RWPE1 (cell line): ENCODE results near the gene SLFNL1.

Experiments
- CTCF ChIA-PET: fragments of 350-600 bp; sonication (Branson Sonifier 250); formaldehyde crosslinking; extraction: SDS; loops from one replicate; lab custom pipeline; 2021; lab: Yijun Ruan, JAX
- POLR2A ChIA-PET: fragments of 400-600 bp; formaldehyde crosslinking; extraction: SDS; loops from one replicate; lab custom pipeline; 2020; ENCODE audit warnings: antibody characterized with exemption; ENCODE audit not compliant: low non-redundant PET; lab: Yijun Ruan, JAX
- DNase-seq: peaks from one replicate; pipeline ENCODE4 v3.0.0; 2012; ENCODE audit warnings: low spot score
- H3K27ac ChIP-seq: fragments of 450-650 bp; 2 replicates; pipeline ENCODE4 v1.5.1; 2017
- TF ChIP-seq, protein P1 (sequence below): fragments of 450-650 bp; conservative IDR thresholded peaks from 2 replicates; pipeline ENCODE4 v1.5.1; 2017; ENCODE audit warnings: low read depth, mild to moderate bottlenecking

Gene SLFNL1

DNA sequence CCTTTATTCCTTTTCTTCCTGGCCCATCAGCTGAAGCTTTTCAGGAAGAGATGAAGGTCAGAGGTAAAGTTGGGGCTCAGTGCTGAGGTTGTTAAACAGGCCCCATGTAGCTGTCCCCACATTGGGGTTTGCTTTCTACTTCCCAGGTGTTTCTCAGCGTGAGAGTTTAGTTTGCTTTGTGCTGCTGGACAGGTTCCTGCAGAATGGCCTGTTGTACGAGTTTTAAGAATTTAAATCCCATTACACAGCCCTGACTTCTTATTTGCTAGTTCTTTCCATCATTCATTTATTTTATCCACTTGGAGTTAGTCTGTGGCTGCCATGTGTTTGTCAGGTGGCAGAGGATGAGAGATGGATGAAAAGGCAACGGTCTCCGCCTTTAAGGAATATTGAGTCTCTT is 22.9 kb downstream of the SLFNL1 start:
- ChIA-PET POLR2A (no interaction called here), CTCF (no interaction called here)
- H3K27ac ChIP-seq = no peak overlapping the region
- DNase-seq = no peak
- TF ChIP-seq, protein P1, sequence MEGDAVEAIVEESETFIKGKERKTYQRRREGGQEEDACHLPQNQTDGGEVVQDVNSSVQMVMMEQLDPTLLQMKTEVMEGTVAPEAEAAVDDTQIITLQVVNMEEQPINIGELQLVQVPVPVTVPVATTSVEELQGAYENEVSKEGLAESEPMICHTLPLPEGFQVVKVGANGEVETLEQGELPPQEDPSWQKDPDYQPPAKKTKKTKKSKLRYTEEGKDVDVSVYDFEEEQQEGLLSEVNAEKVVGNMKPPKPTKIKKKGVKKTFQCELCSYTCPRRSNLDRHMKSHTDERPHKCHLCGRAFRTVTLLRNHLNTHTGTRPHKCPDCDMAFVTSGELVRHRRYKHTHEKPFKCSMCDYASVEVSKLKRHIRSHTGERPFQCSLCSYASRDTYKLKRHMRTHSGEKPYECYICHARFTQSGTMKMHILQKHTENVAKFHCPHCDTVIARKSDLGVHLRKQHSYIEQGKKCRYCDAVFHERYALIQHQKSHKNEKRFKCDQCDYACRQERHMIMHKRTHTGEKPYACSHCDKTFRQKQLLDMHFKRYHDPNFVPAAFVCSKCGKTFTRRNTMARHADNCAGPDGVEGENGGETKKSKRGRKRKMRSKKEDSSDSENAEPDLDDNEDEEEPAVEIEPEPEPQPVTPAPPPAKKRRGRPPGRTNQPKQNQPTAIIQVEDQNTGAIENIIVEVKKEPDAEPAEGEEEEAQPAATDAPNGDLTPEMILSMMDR = no peak

DNA sequence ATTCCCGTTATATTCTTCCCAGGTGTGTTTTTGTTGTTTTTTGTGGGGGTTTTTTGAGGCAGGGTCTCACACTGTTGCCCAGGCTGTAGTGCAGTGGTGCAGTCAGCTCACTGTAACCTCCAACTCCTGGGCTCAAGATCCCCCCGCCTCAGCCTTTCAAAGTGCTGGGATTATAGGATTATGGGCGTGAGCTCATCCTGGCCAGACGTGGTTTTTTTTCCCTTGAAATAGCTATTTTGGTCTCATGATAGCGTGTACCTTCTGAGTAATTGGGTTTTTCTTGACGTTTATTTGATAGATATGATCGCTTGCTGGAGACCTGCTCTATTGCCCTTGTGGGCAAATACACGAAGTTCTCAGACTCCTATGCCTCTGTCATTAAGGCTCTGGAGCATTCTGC is 24.4 kb downstream of the SLFNL1 start:
- POLR2A ChIA-PET = no interaction called here
- no peak for DNase-seq
- no peak overlapping the region for H3K27ac ChIP-seq
- TF ChIP-seq, protein P1 = no peak
- CTCF ChIA-PET = no interaction called here

DNA sequence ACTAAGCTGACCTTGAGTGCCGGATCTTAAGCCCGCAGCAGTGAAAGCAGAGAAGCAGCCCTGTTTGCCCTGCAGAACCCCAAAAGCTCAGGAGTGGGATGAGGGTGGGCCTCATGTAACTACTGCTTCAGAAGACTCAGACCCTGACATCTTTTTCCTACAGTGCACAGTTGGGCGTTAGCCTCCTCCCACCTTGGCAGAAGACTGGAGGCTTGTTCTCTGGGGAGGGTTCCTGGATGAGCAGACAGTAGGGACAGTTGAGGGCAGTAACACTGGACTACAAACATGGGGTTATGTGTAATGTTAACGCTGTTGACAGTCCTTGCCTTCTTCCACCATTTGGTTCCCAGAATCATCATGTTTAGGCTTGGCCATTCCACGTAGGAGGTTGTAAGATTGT is 32.5 kb downstream of the SLFNL1 start:
- DNase-seq = no peak
- H3K27ac ChIP-seq = no peak overlapping the region
- CTCF ChIA-PET = no interaction called here
- POLR2A ChIA-PET = no interaction called here
- TF ChIP-seq, protein P1 = no peak

DNA sequence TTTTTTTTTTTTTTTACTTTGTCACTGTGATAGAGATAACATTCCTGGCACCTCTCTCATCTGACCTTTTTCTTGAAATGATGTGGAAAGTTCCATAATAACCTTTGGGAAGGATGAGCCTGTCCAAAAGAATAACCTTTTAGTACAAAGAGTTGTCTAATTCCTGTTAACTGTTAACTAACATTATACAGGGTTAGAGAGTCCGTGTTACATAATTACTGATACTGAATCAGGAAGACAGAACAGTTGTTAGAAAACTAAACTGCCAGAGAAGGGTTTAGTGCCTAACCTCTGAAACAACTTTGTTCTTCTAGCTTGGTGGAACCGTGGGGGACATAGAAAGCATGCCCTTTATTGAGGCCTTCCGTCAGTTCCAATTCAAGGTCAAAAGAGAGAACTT is 33.2 kb downstream of the SLFNL1 start:
- ChIA-PET POLR2A (no interaction called here), CTCF (no interaction called here)
- TF ChIP-seq, protein P1 = no peak
- no peak for DNase-seq
- no peak overlapping the region for H3K27ac ChIP-seq

DNA sequence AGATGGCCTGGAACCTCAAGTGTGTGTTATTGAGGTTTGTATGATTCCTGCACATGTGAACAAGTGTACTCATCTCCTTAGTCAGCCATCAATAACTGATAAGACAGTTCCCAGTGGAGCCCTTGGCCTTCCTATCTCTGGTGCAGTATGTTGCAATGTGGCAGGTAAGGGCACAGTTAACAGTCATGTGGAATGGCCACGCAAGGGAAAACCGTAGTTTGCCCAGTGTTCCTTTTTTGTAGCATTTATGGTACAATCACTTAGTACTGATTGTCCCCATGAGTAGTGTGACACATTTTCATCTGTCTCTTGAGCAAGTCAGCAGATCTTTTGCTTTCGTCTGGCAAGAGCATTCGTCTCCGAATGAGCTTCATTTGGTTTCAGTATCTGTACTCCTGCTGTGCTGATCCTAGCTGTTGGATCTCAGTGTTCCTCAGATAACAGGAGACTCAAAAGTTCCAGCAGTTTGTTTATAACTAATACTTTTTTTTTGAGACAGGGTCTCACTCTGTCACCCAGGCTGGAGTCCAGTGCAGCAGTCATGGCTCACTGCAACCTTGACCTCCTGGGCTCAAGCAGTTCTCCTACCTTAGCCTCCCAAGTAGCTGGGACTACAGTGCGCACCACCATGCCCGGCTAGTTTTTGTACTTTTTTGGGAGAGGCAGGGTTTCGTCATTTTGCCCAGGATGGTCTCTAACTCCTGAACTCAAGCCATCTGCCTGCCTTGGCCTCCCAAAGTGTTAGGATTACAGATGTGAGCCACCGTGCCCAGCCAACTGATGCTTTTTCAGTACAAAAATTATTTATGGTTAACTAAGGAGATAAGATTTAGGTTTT is 33.9 kb downstream of the SLFNL1 start:
- no peak overlapping the region for H3K27ac ChIP-seq
- TF ChIP-seq, protein P1 = no peak
- ChIA-PET CTCF (no interaction called here), POLR2A (no interaction called here)
- no peak for DNase-seq

DNA sequence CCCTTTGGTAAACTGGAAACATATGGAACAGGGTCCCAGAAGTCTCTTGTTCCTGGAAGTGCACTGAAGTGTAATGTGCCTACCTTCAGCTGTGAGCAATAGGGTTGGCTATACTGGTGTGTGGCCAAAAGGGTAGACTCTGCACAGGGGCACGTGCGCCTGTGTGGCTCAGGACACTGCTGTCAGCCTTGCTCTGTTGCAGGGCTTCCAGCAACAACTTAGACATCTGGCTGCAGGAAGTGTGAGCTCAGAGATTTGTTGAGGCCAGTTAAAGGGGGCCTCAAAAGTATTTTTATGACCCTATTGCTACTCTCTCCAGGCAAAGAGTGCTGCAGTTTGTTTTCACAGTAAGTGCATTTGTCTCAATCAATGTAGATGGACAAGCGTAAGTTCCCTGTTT is 34.6 kb downstream of the SLFNL1 start:
- TF ChIP-seq, protein P1 = no peak
- ChIA-PET CTCF (no interaction called here), POLR2A (no interaction called here)
- no peak overlapping the region for H3K27ac ChIP-seq
- no peak for DNase-seq
